Neural crest cell (in vitro differentiated cells): ENCODE measurements around the gene AGPAT1. TPM values are rescaled to one million over a fixed set of nuclear protein-coding genes. Genes with fewer than 3 reads are reported as not detected.

ENCODE experiments used
- DNase-seq: peaks from one replicate; pipeline ENCODE4 v3.0.0; 2021; ENCODE audit warnings: low read depth, mixed read lengths, low spot score
- H3K27ac Mint-ChIP-seq: one replicate; pipeline ENCODE4 v1.8.0; 2021; ENCODE audit warnings: mild to moderate bottlenecking, mixed read lengths; ENCODE audit not compliant: unreplicated experiment
- H3K27me3 Mint-ChIP-seq: 2 replicates; pipeline ENCODE4 v1.8.0; 2021; ENCODE audit warnings: low read depth, mild to moderate bottlenecking, mixed read lengths
- H3K36me3 Mint-ChIP-seq: 2 replicates; pipeline ENCODE4 v1.8.0; 2021; ENCODE audit warnings: low read depth, mild to moderate bottlenecking, mixed read lengths
- H3K4me1 Mint-ChIP-seq: 2 replicates; pipeline ENCODE4 v1.8.0; 2021; ENCODE audit warnings: mixed read lengths
- H3K4me3 Mint-ChIP-seq: one replicate; pipeline ENCODE4 v1.8.0; 2021; ENCODE audit warnings: mild to moderate bottlenecking, mixed read lengths
- H3K9me3 Mint-ChIP-seq: 2 replicates; pipeline ENCODE4 v1.8.0; 2021; ENCODE audit warnings: mixed read lengths
- CTCF ChIP-seq: fragments of 200-600 bp; sonication (generic); conservative IDR thresholded peaks from 2 replicates; pipeline ENCODE4 v1.5.0; 2021; ENCODE audit warnings: antibody characterized with exemption, mild to moderate bottlenecking
- total RNA-seq: library from RNA; stranded (reverse); gene quantifications from 2 replicates; pipeline ENCODE4 v1.2.1, GENCODE V29; 2021

Gene AGPAT1
- total RNA-seq, 1 donor from 2014 or later: 88.9 TPM

- Mint-ChIP-seq H3K9me3 (no peaks in the 10 kb centered on the region), H3K4me3 (peak within 1 kb of the TSS; percentile 98), H3K27ac (peak within 1 kb of the TSS; percentile 84), H3K27me3 (no peaks in the 10 kb centered on the region), H3K4me1 (peaks cover 68% of the 10 kb centered on the region), H3K36me3 (peaks cover under 1% of the 10 kb centered on the region)
- no peak for DNase-seq
- no peak for TF ChIP-seq CTCF
Measured at GRCh38 chr6:32192608-32193039, 16.7 kb upstream of the AGPAT1 start, which contains the start of gene GPSM3. Gene GPSM3, minus strand, starts transcription at chr6:32192643. Its CDS starts 130 bp downstream, at chr6:32192513.

- TF ChIP-seq CTCF: no peak
- H3K27me3 Mint-ChIP-seq: no peaks in the 10 kb centered on the region
- peaks cover 69% of the 10 kb centered on the region for H3K4me1 Mint-ChIP-seq
- H3K4me3 Mint-ChIP-seq: peak overlapping the region; percentile 78
- peaks cover 5% of the 10 kb centered on the region for H3K36me3 Mint-ChIP-seq
- peak overlapping the region; percentile 84 for H3K27ac Mint-ChIP-seq
- H3K9me3 Mint-ChIP-seq: no peaks in the 10 kb centered on the region
- DNase-seq: no peak
Measured at GRCh38 chr6:32191696-32192607, 16.1 kb upstream of the AGPAT1 start.

GRCh38 chr6:32190911-32191677 is 15.2 kb upstream of the AGPAT1 start:
- H3K36me3 Mint-ChIP-seq: peaks cover 8% of the 10 kb centered on the region
- H3K27me3 Mint-ChIP-seq: no peaks in the 10 kb centered on the region
- H3K4me3 Mint-ChIP-seq: peak overlapping the region; percentile 78
- no peaks in the 10 kb centered on the region for H3K9me3 Mint-ChIP-seq
- peak overlapping the region; percentile 84 for H3K27ac Mint-ChIP-seq
- DNase-seq: no peak
- TF ChIP-seq CTCF: no peak
- peaks cover 73% of the 10 kb centered on the region for H3K4me1 Mint-ChIP-seq

- H3K36me3 Mint-ChIP-seq: peaks cover 11% of the 10 kb centered on the region
- peaks cover 77% of the 10 kb centered on the region for H3K4me1 Mint-ChIP-seq
- H3K9me3 Mint-ChIP-seq: no peaks in the 10 kb centered on the region
- no peaks in the 10 kb centered on the region for H3K27me3 Mint-ChIP-seq
- no peak for TF ChIP-seq CTCF
- DNase-seq: peak; percentile 67
- H3K4me3 Mint-ChIP-seq: peak within 1 kb of the TSS; percentile 92
- peak within 1 kb of the TSS; percentile 97 for H3K27ac Mint-ChIP-seq
Measured at GRCh38 chr6:32190054-32190851, 14.4 kb upstream of the AGPAT1 start, which contains the start of gene PBX2. Gene PBX2, minus strand, starts transcription at chr6:32190202. Its CDS starts 287 bp downstream, at chr6:32189915.

GRCh38 chr6:32189742-32190053 is 13.8 kb upstream of the AGPAT1 start:
- no peak for TF ChIP-seq CTCF
- H3K27ac Mint-ChIP-seq: peak overlapping the region; percentile 97
- H3K4me3 Mint-ChIP-seq: peak overlapping the region; percentile 92
- peaks cover 71% of the 10 kb centered on the region for H3K4me1 Mint-ChIP-seq
- no peaks in the 10 kb centered on the region for H3K9me3 Mint-ChIP-seq
- peaks cover 11% of the 10 kb centered on the region for H3K36me3 Mint-ChIP-seq
- H3K27me3 Mint-ChIP-seq: no peaks in the 10 kb centered on the region
- no peak for DNase-seq
